Measurements from ENCODE around the gene RGS7BP. TPM values are rescaled to one million over a fixed set of nuclear protein-coding genes. Genes with fewer than 3 reads are reported as not detected.

RGS7BP gene
- total RNA-seq, 1 experiment from 2014 or later, result 0.33 TPM

- no peak overlapping the region for H4K8ac ChIP-seq (replicated peaks; ENCODE audit: insufficient read length, low read depth, low read length)
- WGBS (ENCODE audit: extremely low coverage, insufficient read length, low lambda C conversion rate), result no CpG with 5 or more reads among the region's 2 CpGs
- no peak overlapping the region for H2BK120ac ChIP-seq (ENCODE audit: low read depth, low read length, poor library complexity, severe bottlenecking)
- no peak overlapping the region for H3K4me2 ChIP-seq (ENCODE audit: insufficient read depth, insufficient read length, low read length)
- no peak overlapping the region for H3K9ac ChIP-seq (ENCODE audit: extremely low read depth, insufficient read length, low read length)
- no peak overlapping the region for H2BK12ac ChIP-seq (ENCODE audit: insufficient read length, low read depth, low read length)
- H3K79me1 ChIP-seq (ENCODE audit: insufficient read depth, low read depth, low read length, poor library complexity, severe bottlenecking), result no peaks in the 10 kb centered on the region
- Mint-ChIP-seq H3K4me3 (no peak overlapping the region), H3K36me3 (ENCODE audit: insufficient read depth in 1 of 3, low read depth in 3 of 3) (no peaks in the 10 kb centered on the region; a peak in 1 of 7 replicates), H3K27ac (no peak overlapping the region), H3K27me3 (ENCODE audit: low read depth) (no peaks in the 10 kb centered on the region), H3K4me1 (no peaks in the 10 kb centered on the region), H3K9me3 (0 out of 5 replicates have a peak, but pooled peaks cover 0 to 2% of the 10 kb centered on the region in 2 experiments)
- no peak overlapping the region for H3K18ac ChIP-seq (ENCODE audit: insufficient read length, low read depth, low read length)
- H3K27me3 ChIP-seq (ENCODE audit: insufficient read depth, low read length), result no peaks in the 10 kb centered on the region
- H3K4me1 ChIP-seq (ENCODE audit: insufficient read depth, low read length), result peaks cover 3% of the 10 kb centered on the region; the same call in 1 of the 2 replicates
- no peak overlapping the region for H4K5ac ChIP-seq (ENCODE audit: insufficient read length, low read depth, low read length)
- H3K14ac ChIP-seq (ENCODE audit: insufficient read depth, low read length), result no peak overlapping the region
- H3K27ac ChIP-seq (ENCODE audit: insufficient read length, low read depth, low read length), result no peak overlapping the region
- H2AFZ ChIP-seq (ENCODE audit: low read length), result no peak overlapping the region
- no peak overlapping the region for H2BK20ac ChIP-seq (ENCODE audit: low read depth, low read length, poor library complexity, severe bottlenecking)
- H2AK5ac ChIP-seq (ENCODE audit: insufficient read length, low read length), result no peak overlapping the region
- DNase-seq, result no peak
- no peak overlapping the region for H3K23ac ChIP-seq (ENCODE audit: insufficient read length, low read depth, low read length)
- H3K23me2 ChIP-seq (ENCODE audit: insufficient read length, low read depth, low read length, poor library complexity, severe bottlenecking), result no peaks in the 10 kb centered on the region
- no peak for TF ChIP-seq CTCF (conservative IDR thresholded peaks at IDR 0.05)
- H3K4ac ChIP-seq (ENCODE audit: low read depth, low read length), result no peak overlapping the region
- H3K9me3 ChIP-seq (ENCODE audit: control insufficient read depth, low read depth, low read length), result no peaks in the 10 kb centered on the region
- no peak overlapping the region for H3T11ph ChIP-seq (ENCODE audit: low read length)
- H3K56ac ChIP-seq (ENCODE audit: insufficient read length, low read depth, low read length), result no peak overlapping the region
- H2BK5ac ChIP-seq (ENCODE audit: insufficient read length, low read length), result no peak overlapping the region
- H4K91ac ChIP-seq (ENCODE audit: insufficient read length, low read depth, low read length), result no peak overlapping the region
- no peaks in the 10 kb centered on the region for H3K79me2 ChIP-seq (ENCODE audit: insufficient read depth, low read length)
- no peaks in the 10 kb centered on the region for H4K20me1 ChIP-seq (ENCODE audit: control insufficient read depth, insufficient read depth, insufficient read length)
- no peak overlapping the region for H2BK15ac ChIP-seq (ENCODE audit: low read depth, low read length)
Observed at GRCh38 chr5:64629841-64630240, 124.0 kb downstream of the RGS7BP start.

Data from H9 (cell line).